Liver (tissue), 3 donors: ENCODE data around the gene RBM6.

Source experiments
- ATF3 ChIP-seq: IDR thresholded peaks from 2 replicates; pipeline ENCODE4 v1.6.1; 2016; ENCODE audit warnings: antibody characterized with exemption
- CTCF ChIP-seq: fragments of 150-350 bp; IDR thresholded peaks from 2 replicates; pipeline ENCODE4 v1.5.1; 2017; ENCODE audit warnings: improper control_type of control experiment, low read depth, low read length; ENCODE audit not compliant: missing input control
- EGR1 ChIP-seq, 2 donors: IDR thresholded peaks; 2 replicates each; pipeline ENCODE4 v1.6.1; 2016 to 2018; ENCODE audit warnings: antibody characterized with exemption in 2 of 2, low read depth in 2 of 2
- FOXA2 ChIP-seq: IDR thresholded peaks from 2 replicates; pipeline ENCODE4 v1.6.1; 2016; ENCODE audit warnings: antibody characterized with exemption
- GABPA ChIP-seq, 2 donors: IDR thresholded peaks in 1 of 2; conservative IDR thresholded peaks in 1 of 2; 2 replicates each; pipeline ENCODE4 v1.6.1; 2016; ENCODE audit warnings: antibody characterized with exemption in 2 of 2, mild to moderate bottlenecking in 1 of 2, moderate library complexity in 1 of 2
- HNF4G ChIP-seq: IDR thresholded peaks from 2 replicates; pipeline ENCODE4 v1.6.1; 2016; ENCODE audit warnings: antibody characterized with exemption
- JUND ChIP-seq, 2 donors: IDR thresholded peaks; 2 replicates each; pipeline ENCODE4 v1.6.1; 2016; ENCODE audit warnings: antibody characterized with exemption in 2 of 2
- MAX ChIP-seq: IDR thresholded peaks from 2 replicates; pipeline ENCODE4 v1.6.1; 2016; ENCODE audit warnings: antibody characterized with exemption
- RAD21 ChIP-seq, 2 donors: IDR thresholded peaks; 2 replicates each; pipeline ENCODE4 v1.6.1; 2016; ENCODE audit warnings: antibody characterized with exemption in 2 of 2, mild to moderate bottlenecking in 2 of 2
- REST ChIP-seq: IDR thresholded peaks from 2 replicates; pipeline ENCODE4 v1.6.1; 2016; ENCODE audit warnings: antibody characterized with exemption, mild to moderate bottlenecking
- SP1 ChIP-seq: IDR thresholded peaks from 2 replicates; pipeline ENCODE4 v1.6.1; 2018; ENCODE audit warnings: antibody characterized with exemption, mild to moderate bottlenecking
- TAF1 ChIP-seq: conservative IDR thresholded peaks from 2 replicates; pipeline ENCODE4 v1.6.1; 2016; ENCODE audit warnings: antibody characterized with exemption, mild to moderate bottlenecking
- YY1 ChIP-seq: IDR thresholded peaks from 2 replicates; pipeline ENCODE4 v1.6.1; 2016; ENCODE audit warnings: antibody characterized with exemption, mild to moderate bottlenecking
- ZBTB33 ChIP-seq: IDR thresholded peaks from 2 replicates; pipeline ENCODE4 v1.6.1; 2016; ENCODE audit warnings: antibody characterized with exemption
- donor health status: healthy.
- donor health status: healthy.

- TF ChIP-seq YY1 (no peak), TAF1 (no peak), JUND (IDR thresholded peaks at IDR 0.05) (no peak), CTCF (no peak), RAD21 (IDR thresholded peaks at IDR 0.05) (no peak), FOXA2 (no peak), SP1 (no peak), ATF3 (no peak), ZBTB33 (no peak), GABPA (IDR thresholded peaks at IDR 0.05 in 1 of 2, conservative IDR thresholded peaks at IDR 0.05 in 1 of 2) (no peak), REST (no peak), HNF4G (no peak), EGR1 (IDR thresholded peaks at IDR 0.05; ENCODE audit: low read depth in 2 of 2) (no peak), MAX (no peak)
Observed at GRCh38 chr3:49895791-49896190, 44.2 kb upstream of the RBM6 start.
